ENCODE data around the gene PIM2.

GRCh38 chrX:48942895-48943294, 24.1 kb upstream of the PIM2 start:
- TF ChIP-seq CTCF (IDR thresholded peaks at IDR 0.05; ENCODE audit: low read length), result no peak
- no peak for TF ChIP-seq EZH2 (optimal IDR thresholded peaks at IDR 0.05; ENCODE audit: low read depth, low read length)

All from MM.1S (cell line).